HG02943 (cell line): ENCODE results near the gene ABCC2.
"Not testable (repeated sequence)": the region's sequence is repeated elsewhere in the genome, so short reads cannot be mapped to it uniquely, and the experiment has no call there.

Experiments used
- ATAC-seq: cut with Tn5 transposase; IDR thresholded peaks from one replicate; pipeline ENCODE4 v1.9.1; 2021; ENCODE audit warnings: mild to moderate bottlenecking, low read depth, moderate library complexity; ENCODE audit not compliant: unreplicated experiment

The ABCC2 gene

GRCh38 chr10:99880080-99880835 lies 97.8 kb downstream of the ABCC2 start:
- no peak for ATAC-seq

GRCh38 chr10:99881371-99881770 lies 98.9 kb downstream of the ABCC2 start:
- no peak for ATAC-seq

GRCh38 chr10:99883523-99883922 lies 101.1 kb downstream of the ABCC2 start:
- no peak for ATAC-seq

- ATAC-seq: no peak
Observed at GRCh38 chr10:99888622-99889021, 106.2 kb downstream of the ABCC2 start.

- ATAC-seq: no peak
Observed at GRCh38 chr10:99894613-99895012, 112.2 kb downstream of the ABCC2 start.

GRCh38 chr10:99895066-99895465 lies 112.6 kb downstream of the ABCC2 start:
- ATAC-seq: not testable (repeated sequence)

GRCh38 chr10:99895867-99896266 lies 113.4 kb downstream of the ABCC2 start:
- ATAC-seq: no peak
